Measurements from ENCODE around the gene NRN1L. TPM values are rescaled to one million over a fixed set of nuclear protein-coding genes. Genes with fewer than 3 reads are reported as not detected.

Gene NRN1L
- total RNA-seq, 4 donors from 2014 or later, result 0.99 to 1.7 TPM; not detected in 2

DNA sequence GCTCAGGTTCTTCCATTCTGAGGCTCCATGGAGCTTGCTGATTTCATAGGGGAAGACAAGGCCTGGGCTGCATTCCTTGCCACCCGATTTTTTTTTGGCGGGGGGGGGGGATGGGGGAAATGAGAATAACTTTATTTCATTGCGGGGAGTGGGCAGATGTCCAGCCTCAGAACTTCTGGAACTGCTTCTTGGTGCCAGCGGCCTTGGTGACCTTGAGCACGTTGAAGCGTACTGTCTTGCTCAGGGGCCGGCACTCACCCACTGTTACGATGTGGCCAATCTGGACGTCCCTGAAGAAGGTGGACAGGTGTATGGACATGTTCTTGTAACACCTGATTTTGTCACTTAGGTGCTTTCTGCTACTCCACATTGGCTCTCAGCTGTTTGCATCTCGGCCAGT is 28.9 kb upstream of the NRN1L start:
- peak overlapping the region in 1 of 4 donors; percentile 7 for H3K27ac ChIP-seq (replicated peaks in 1 of 4)
- WGBS, result 82% methylated on average over 10 of the region's 10 CpGs
- H3K36me3 ChIP-seq, result peaks cover 0 to 7% (median 3%) of the 10 kb centered on the region in 4 donors
- H3K4me1 ChIP-seq, result peaks cover 49 to 75% (median 54%) of the 10 kb centered on the region in 4 donors
- intact Hi-C loops (cut with DNase I), result no loop called here
- no peak overlapping the region for H3K4me3 ChIP-seq
- H3K27me3 ChIP-seq, result no peaks in the 10 kb centered on the region
- H3K9me3 ChIP-seq, result no peaks in the 10 kb centered on the region
- no peak for DNase-seq (ENCODE audit: extremely low spot score)
- no peak for TF ChIP-seq POLR2A (IDR thresholded peaks at IDR 0.05; ENCODE audit: low read depth)
- TF ChIP-seq EP300 (IDR thresholded peaks at IDR 0.05), result no peak
- TF ChIP-seq, protein P1, sequence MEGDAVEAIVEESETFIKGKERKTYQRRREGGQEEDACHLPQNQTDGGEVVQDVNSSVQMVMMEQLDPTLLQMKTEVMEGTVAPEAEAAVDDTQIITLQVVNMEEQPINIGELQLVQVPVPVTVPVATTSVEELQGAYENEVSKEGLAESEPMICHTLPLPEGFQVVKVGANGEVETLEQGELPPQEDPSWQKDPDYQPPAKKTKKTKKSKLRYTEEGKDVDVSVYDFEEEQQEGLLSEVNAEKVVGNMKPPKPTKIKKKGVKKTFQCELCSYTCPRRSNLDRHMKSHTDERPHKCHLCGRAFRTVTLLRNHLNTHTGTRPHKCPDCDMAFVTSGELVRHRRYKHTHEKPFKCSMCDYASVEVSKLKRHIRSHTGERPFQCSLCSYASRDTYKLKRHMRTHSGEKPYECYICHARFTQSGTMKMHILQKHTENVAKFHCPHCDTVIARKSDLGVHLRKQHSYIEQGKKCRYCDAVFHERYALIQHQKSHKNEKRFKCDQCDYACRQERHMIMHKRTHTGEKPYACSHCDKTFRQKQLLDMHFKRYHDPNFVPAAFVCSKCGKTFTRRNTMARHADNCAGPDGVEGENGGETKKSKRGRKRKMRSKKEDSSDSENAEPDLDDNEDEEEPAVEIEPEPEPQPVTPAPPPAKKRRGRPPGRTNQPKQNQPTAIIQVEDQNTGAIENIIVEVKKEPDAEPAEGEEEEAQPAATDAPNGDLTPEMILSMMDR (IDR thresholded peaks at IDR 0.05), result no peak
- no peak for TF ChIP-seq POLR2AphosphoS5 (IDR thresholded peaks at IDR 0.05)

DNA sequence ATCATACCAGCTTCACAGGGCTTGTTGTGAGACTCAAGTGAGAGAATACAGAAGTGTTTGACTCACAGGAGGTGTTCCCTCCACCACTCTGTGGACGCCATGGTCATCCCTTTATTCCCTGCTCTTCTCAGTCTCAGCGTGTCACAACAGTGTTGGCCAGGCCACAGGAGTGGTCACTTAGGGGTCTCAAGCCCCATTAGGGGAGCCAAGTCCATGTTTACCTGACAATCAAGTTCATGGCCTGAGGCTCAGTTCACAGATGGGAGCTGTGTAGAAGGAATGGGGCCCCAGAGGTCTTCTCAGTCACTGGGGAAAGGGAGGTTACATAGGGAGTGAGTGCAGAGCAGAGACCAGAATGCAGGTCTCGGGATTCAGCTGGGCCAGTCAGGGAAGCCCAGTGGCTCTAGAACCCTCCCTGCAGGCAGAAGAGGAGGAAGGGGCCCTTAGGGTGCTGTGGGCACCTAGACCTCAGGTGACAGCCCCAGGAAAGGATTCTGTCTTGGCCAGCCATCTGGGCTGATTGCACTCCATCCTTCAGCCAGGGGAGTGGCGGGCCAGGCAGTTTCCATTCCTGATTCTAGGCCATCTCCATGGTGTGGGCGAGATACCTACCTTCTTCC is 27.6 kb upstream of the NRN1L start:
- no peak overlapping the region for H3K4me3 ChIP-seq
- no peak for TF ChIP-seq POLR2A (IDR thresholded peaks at IDR 0.05; ENCODE audit: low read depth)
- TF ChIP-seq, protein P1 (IDR thresholded peaks at IDR 0.05), result no peak
- TF ChIP-seq EP300 (IDR thresholded peaks at IDR 0.05), result no peak
- TF ChIP-seq POLR2AphosphoS5 (IDR thresholded peaks at IDR 0.05), result no peak
- H3K36me3 ChIP-seq, result peaks cover 0 to 5% (median under 1%) of the 10 kb centered on the region in 4 donors
- 91% methylated on average over 5 of the region's 5 CpGs for WGBS
- no peak for DNase-seq (ENCODE audit: extremely low spot score)
- H3K4me1 ChIP-seq, result peaks cover 62 to 76% (median 66%) of the 10 kb centered on the region in 4 donors
- no peaks in the 10 kb centered on the region for H3K9me3 ChIP-seq
- H3K27me3 ChIP-seq, result no peaks in the 10 kb centered on the region
- intact Hi-C loops (cut with DNase I), result no loop called here
- peak overlapping the region; percentile 39 to 81 (median 69) for H3K27ac ChIP-seq (replicated peaks in 1 of 4)

DNA sequence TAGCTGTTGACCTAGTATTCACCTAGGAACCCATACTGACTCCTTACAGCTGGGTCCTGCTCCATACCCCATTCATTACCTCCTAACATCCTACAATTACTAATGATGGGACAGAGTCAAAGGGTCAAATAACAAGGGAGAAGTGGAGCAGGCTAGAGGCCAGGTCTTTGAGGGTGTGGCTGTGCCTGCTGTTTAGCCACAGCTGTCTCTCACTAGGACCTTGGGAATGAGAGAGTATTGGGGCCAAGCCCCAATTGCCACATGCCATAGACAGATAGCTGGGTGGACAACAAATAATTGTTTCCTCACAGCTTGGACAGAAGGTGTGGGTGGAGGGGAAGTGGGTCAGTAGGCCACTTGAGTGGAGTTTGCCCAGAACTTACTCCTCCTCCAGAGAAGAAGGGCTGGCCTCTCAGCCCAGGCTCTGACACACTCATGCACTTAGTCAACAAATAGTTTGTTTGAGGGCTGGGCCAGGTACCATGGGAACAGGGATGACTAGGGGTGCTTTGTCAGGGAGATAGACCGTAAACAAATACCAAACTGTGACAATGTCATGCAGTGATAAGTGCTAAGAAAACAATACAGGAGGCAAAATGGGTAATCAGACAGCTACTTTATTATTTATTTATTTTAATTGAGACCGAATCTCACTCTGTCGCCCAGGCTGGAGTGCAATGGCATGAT is 27.0 kb upstream of the NRN1L start:
- Histone ChIP-seq H3K4me3 (no peak overlapping the region), H3K27ac (replicated peaks in 1 of 4) (peak overlapping the region; percentile 52 to 81 (median 69)), H3K4me1 (peaks cover 68 to 83% (median 73%) of the 10 kb centered on the region in 4 donors), H3K36me3 (peaks cover 0 to 3% (median 0%) of the 10 kb centered on the region in 4 donors), H3K9me3 (no peaks in the 10 kb centered on the region), H3K27me3 (no peaks in the 10 kb centered on the region)
- DNase-seq (ENCODE audit: extremely low spot score), result no peak
- WGBS, result 49% methylated on average over 3 of the region's 3 CpGs
- intact Hi-C loops (cut with DNase I), result no loop called here
- TF ChIP-seq POLR2AphosphoS5 (IDR thresholded peaks at IDR 0.05) (peak; percentile 47 to 48), POLR2A (IDR thresholded peaks at IDR 0.05; ENCODE audit: low read depth) (no peak)

DNA sequence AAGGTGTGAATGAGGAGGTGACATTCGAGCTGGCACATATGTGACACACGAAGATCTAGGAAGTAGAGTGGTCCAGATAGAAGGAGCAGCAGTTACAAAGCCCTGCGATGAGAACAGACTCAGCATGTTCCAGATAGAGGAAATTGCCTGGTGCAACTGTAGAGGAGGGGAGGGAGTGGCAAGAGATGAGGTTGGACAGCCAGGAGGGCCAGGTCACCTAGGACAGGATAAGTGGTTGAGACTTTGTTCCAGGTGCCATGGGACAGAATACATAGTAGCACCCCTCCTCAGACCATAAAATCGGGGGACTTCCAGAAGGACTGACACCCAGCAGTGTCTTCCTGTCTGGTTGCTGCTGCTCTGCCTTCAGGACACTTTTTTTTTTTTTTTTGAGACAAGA is 26.2 kb upstream of the NRN1L start:
- Histone ChIP-seq H3K27me3 (no peaks in the 10 kb centered on the region), H3K36me3 (peaks cover 0 to 3% (median 0%) of the 10 kb centered on the region in 4 donors), H3K4me1 (peaks cover 74 to 91% (median 80%) of the 10 kb centered on the region in 4 donors), H3K9me3 (no peaks in the 10 kb centered on the region), H3K27ac (replicated peaks in 1 of 4) (peak overlapping the region; percentile 52 to 81 (median 69)), H3K4me3 (no peak overlapping the region)
- no peak for DNase-seq (ENCODE audit: extremely low spot score)
- 82% methylated on average over 4 of the region's 4 CpGs for WGBS
- intact Hi-C loops (cut with DNase I), result no loop called here
- TF ChIP-seq, protein P1 (IDR thresholded peaks at IDR 0.05), result no peak
- TF ChIP-seq POLR2A (IDR thresholded peaks at IDR 0.05; ENCODE audit: low read depth), result no peak
- no peak for TF ChIP-seq POLR2AphosphoS5 (IDR thresholded peaks at IDR 0.05)
- TF ChIP-seq EP300 (IDR thresholded peaks at IDR 0.05), result no peak

Measured in esophagus muscularis mucosa (tissue), 4 donors.